ENCODE measurements around the gene ABCA7.

ABCA7 gene, protein sequence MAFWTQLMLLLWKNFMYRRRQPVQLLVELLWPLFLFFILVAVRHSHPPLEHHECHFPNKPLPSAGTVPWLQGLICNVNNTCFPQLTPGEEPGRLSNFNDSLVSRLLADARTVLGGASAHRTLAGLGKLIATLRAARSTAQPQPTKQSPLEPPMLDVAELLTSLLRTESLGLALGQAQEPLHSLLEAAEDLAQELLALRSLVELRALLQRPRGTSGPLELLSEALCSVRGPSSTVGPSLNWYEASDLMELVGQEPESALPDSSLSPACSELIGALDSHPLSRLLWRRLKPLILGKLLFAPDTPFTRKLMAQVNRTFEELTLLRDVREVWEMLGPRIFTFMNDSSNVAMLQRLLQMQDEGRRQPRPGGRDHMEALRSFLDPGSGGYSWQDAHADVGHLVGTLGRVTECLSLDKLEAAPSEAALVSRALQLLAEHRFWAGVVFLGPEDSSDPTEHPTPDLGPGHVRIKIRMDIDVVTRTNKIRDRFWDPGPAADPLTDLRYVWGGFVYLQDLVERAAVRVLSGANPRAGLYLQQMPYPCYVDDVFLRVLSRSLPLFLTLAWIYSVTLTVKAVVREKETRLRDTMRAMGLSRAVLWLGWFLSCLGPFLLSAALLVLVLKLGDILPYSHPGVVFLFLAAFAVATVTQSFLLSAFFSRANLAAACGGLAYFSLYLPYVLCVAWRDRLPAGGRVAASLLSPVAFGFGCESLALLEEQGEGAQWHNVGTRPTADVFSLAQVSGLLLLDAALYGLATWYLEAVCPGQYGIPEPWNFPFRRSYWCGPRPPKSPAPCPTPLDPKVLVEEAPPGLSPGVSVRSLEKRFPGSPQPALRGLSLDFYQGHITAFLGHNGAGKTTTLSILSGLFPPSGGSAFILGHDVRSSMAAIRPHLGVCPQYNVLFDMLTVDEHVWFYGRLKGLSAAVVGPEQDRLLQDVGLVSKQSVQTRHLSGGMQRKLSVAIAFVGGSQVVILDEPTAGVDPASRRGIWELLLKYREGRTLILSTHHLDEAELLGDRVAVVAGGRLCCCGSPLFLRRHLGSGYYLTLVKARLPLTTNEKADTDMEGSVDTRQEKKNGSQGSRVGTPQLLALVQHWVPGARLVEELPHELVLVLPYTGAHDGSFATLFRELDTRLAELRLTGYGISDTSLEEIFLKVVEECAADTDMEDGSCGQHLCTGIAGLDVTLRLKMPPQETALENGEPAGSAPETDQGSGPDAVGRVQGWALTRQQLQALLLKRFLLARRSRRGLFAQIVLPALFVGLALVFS (N-terminal part only)
- 5.5 to 213 (median 133) reads per million in 3 experiments for total RNA-seq

DNA sequence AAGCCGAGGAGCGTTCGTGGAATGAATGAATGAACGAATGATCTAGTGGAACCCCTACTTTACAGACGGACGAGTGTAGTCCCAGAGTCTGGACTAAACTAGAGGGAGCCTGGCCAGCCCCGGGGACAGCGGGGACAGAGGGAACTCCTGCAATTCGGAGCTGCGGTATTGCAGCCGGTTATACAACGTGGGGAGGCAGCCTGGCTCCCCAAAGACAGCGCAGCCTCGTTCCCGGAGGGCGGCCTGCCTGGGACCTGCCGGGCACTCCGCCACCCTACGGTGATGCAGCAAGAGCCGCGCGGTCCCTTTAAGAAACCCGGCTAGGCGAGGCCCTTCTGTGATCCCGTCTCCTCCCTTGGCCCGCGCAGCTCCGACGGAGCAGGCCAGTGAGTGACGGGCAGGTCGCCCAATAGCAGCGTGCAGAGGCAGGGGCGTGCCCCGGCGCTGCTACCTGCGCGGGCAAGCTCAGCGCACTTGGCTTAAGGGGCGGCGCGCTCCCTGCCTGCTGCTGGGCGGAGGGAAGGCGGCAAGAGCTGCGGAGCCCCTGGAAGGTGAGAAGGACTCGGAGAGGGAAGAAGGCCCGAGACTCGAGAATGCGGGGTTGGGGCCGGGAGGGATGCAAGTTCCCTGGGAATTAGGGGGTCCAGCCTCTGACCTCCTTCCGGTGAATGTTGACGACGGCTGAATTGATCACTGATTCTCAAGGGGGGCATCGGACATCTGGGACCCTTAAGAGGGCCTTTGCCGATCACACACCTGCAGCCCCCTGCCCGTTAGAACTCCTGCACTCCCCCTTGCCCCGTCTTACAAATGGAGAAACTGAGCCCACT, at the start of gene ABCA7:
TSS of gene ABCA7 (plus strand) at position 462 of the 830 bp plus-strand sequence. CDS start 1,255 bp downstream, outside the sequence.
- DNase-seq: peak; percentile 98

DNA sequence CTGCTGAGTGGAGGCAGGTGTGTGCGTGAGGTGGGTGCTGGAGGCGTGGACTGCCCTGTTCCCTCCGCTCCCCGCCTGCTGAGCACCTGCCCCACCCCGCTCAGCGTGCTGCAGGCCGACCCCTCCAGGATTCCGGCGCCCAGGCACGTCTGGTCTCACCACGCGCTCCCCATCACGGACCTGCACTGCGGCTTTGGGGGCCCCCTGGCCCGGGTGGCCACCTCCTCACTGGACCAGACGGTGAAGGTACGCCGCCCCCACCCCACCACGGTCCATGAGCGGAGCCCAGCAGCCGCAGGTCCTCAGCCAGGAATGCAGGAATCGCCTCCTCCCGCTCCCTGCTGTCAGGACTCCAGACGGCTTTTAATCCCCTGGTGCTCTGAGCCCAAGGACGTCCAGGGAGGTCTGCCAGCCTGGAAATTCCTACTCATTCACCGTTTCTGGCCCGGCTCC, 49.8 kb upstream of the ABCA7 start:
- no peak for DNase-seq

DNA sequence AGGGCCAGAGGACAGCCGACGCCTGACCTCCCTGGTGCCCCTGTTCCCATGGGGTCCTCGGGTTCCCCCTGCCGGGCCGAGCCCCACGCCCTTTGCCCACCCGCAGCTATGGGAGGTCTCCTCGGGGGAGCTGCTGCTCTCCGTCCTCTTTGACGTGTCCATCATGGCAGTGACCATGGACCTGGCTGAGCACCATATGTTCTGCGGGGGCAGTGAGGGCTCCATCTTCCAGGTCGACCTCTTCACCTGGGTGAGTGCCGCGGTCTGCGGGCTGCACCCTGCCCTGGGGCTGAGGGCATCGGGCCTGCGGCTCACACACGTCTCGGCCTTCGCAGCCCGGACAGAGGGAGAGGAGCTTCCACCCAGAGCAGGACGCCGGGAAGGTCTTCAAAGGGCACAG, 49.2 kb upstream of the ABCA7 start:
- no peak for DNase-seq

DNA sequence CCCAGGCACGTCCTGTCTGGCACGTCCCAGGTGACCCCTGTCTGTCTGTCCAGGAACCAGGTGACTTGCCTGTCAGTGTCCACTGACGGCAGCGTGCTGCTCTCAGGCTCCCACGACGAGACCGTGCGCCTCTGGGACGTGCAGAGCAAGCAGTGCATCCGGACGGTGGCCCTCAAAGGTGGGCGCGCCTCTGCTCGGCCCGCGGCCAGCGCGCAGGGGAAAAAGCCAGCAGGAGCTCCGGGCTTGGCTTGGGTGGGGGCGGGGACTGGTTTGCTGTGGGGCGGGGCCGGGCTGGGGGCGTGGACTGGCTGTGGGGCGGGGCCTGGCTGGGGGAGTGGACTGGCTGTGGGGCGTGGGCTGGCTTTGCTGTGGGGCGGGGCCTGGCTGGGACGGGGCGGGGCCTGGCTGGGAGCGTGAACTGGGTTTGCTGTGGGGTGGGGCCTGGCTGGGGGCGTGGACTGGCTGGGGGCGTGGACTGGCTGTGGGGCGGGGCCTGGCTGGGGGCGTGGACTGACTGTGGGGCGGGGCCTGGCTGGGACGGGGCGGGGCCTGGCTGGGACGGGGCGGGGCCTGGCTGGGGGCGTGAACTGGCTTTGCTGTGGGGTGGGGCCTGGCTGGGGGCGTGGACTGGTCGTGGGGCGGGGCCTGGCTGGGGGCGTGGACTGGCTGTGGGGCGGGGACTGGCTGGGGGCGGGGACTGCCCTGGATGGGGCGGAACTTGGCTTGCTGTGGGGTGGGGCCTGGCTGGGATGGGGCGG, 48.6 kb upstream of the ABCA7 start:
- DNase-seq: peak; percentile 42

DNA sequence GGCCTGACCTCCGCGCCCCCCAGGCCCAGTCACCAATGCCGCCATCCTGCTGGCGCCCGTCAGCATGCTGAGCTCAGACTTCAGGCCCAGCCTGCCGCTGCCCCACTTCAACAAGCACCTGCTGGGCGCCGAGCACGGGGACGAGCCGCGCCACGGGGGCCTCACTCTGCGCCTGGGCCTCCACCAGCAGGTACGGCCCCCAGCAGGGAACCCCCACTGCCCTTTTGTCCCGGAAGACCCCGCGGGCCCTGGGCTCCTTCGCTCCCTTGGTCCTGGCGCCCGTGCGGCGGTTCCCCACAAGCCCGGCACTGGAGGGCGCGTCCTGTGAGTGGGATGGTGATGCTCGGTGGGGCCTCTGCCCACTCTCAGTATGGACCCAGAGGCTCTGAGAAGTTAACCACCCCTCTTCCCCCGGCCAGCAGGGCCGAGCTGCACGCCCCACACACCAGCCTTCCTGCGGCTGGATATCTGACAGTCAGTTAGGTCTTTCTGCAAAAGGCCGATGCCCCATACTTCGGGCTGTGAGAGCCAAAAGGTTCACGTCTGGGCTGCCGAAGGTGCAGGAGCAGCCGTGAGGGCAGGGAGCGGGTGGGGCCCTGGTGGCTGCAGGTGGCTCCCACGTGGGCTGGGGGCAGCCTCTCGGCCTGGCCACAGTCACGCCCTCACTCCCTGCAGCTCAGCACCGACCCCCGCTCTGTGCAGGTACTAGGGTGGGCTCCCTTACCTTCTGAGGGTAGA, 47.8 kb upstream of the ABCA7 start:
- DNase-seq: no peak

DNA sequence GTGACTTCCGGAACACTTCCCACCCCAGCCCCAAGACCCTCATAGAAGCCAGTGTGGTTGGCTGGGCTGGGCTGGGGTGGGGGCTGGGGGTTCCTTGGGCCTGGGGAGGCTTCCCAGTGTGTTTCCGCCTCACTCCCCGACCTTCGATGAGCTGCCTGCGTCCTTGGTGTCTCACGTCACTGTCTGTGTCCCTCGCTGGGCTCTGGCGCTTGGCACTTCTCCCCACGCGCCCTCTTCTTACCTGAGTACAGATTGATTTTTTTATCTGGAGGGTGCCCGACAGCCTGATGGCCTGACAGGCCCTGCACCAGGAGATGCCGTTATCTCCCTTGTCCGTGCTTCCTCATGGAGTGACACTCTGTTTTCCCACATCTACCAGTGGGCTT, 47.2 kb upstream of the ABCA7 start:
- no peak for DNase-seq

DNA sequence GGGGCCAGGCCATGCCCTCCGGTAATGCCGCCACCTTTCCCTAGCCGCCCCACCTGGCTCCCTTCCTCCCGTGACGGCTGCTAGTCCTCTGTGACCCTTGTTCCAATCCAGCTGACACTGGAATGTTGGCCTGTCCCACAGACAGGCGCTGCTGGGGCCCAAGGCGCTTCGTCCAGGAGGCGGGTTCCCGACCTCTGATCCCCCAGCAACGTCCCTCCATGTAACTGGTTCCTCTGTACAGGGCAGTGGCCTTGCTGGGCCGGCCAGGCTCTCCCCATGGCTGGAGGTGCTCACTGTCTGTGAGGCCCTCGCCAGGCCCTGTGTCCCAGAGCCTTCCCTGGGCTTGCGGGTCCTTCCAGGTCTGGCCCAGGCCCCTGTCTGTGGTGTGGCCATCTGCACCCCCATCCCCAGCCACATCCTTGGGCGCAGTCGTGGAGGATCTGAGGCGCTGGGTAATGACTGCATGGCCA, 46.5 kb upstream of the ABCA7 start:
- no peak for DNase-seq

DNA sequence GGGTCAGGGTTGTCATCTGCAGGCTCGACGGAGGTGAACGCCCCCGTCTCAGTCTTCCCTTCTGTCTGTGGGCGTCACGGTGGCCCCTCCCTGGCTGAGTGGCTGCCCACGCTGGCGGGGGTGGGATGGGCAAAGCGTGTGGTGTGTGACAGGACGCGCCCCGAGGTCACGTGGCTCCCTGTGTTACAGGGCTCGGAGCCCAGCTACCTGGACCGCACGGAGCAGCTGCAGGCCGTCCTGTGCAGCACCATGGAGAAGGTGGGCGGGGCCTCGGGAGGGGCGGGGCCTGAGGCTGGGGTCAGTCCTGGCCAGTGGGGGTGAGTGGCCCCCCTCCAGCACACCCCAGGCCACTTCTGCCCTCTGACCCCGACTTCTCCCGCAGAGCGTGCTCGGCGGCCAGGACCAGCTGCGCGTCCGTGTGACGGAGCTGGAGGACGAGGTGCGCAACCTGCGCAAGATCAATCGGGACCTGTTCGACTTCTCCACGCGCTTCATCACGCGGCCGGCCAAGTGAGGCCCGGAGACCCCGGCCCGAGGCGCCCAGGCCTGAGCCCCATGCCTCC, 46.0 kb upstream of the ABCA7 start:
- DNase-seq: no peak

DNA sequence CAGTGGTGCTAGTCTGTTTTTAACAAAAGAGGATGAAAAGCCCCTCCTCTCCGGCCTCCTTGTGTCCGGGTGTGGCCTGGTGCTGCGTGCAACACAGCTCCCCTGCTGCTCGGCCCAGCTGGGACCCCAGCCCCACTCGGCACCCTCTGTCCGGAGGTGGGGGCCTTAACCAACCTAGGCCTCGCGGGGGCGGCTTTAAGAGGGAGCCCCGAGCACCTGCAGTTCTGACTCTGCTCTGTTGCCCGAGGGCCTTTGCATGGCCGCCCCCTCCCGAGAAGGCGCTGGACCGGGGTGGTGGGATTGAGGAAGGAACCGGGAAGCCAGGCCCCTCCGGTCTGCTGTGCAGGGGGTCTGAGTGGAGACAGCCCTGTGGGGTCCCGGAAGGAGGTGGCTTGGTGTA, 45.4 kb upstream of the ABCA7 start:
- no peak for DNase-seq

DNA sequence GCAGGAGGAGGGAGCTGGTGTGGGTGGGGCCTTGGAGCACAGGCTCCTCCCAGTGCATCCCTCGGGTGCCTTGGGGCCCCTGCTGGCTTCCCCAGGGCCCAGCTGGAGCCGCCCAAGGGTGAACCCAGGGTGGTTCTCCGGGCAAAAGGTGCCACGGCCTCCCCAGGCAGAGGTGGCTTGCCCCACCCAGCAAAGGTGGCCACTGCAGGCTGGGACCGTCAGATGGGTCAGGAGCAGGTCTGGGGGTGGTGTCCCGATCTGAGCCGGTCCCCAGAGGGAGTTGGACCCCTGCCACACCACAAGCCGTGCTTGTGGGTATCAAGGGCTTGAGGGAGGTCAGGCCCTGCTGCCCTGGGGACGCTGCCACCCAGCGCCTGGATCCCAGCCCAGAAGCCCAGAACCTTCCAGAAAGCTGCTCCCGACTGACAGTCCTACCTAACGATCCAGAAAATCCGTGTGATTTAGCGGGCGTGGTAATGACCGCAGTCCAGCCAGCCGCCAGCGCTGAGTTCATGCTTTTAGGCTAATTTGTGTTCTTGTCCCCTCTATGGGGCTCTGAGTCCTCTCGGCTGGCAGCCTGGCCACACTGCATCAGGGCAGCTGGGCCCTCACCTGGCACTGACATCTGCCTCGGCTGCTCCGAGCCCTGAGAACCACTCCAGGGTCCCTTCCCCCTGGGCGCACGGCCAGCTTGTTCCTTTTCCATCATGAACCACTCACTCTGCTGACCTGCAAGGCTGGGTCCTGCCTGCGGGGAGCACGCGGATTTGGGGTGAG, 44.7 kb upstream of the ABCA7 start:
- no peak for DNase-seq

DNA sequence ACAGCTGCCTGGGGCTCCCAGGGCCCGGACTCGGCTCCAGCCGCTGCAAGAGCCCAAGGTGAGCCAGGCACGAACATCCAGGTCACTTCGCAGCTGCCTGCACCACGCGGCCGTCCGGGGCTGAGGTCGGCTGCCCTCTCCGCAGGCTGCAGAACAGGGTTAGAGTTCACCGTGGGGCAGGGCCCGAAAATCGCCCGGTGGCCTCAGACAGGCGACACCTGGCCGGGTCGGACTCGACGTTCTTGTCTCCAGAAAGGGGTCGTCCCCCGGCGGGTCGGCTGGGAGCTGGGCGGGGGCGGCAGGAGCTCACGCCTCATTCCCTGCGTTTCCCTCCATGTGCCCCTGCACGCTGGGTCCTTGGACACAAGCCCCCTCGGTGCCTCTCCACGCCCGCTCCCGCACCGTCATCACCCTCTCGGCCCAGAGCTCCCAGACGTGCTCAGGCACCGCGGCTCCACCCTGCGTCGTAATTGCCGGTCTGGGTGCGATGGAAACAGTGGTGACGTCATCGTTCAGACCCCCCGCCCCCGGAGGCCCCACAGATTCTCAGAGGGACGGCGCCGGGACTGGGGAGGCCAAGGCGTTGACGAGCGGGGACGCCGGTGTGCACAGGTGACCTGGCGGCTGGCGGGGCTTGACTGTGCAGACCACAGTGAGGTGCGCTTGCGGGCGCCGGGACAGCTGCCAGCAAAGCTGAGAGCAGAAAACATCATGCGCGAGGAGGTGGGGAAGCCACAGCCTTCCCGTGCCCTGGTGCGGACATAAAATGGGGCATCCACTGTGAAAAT, 43.7 kb upstream of the ABCA7 start:
- peak; percentile 89 for DNase-seq

DNA sequence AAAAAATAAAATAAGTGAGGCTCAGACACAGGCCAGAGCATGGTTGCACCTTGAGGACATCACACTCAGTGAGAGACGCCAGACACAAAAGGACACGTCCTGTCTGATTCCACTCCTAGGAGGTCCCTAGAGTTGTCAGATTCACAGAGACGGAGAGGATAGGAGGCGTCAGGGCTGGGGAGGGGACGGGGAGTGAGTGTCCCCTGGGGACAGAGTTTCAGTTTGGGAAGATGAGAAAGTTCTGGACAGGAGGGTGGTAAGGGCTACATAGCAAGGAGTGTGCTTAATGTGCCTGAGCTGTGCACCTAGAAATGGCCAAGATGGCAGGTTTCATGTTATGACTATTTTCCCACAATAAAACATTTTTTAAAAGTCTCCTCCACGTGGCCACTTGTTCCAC, 41.8 kb upstream of the ABCA7 start:
- DNase-seq: no peak

DNA sequence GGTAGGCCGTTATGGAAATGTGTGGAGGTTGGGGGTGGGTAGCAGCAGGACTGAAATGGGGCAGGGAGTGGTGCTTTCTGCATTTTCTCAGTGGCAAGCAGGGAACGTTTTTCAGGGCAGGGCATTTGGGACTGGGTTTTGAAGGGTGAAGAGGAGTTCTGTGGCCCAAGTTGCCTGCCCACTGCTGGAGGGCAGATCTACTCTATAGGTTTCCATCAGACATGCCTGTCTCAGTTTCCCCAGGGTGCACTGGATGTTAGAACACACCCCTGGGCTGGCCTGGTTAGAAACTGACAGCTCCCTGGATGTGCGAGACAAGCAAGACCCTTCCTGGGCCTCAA, 40.6 kb upstream of the ABCA7 start:
- DNase-seq: no peak

DNA sequence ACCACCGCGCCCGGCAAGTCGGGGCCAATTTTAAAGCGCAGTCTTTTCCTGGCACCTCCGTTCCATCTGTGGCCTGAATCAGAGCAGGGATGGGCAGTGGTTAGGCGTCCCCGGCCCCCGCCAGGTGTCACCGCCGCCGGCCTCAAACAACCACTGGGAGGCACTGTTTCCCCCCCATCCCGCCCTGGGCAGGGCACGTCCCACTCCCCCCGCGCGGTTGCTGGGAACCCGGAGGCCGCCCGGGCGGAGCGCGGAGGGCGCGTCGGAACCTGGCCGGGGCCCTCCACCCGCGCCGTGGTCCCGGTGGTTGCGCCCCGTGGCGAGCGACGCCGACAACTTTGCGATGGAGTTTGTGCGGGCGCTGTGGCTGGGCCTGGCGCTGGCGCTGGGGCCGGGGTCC, 39.8 kb upstream of the ABCA7 start, which contains the start of gene GRIN3B:
TSS of gene GRIN3B (plus strand) at position 325 of the 400 bp plus-strand sequence. CDS start at position 344, 19 bp downstream.
- DNase-seq: peak; percentile 39

DNA sequence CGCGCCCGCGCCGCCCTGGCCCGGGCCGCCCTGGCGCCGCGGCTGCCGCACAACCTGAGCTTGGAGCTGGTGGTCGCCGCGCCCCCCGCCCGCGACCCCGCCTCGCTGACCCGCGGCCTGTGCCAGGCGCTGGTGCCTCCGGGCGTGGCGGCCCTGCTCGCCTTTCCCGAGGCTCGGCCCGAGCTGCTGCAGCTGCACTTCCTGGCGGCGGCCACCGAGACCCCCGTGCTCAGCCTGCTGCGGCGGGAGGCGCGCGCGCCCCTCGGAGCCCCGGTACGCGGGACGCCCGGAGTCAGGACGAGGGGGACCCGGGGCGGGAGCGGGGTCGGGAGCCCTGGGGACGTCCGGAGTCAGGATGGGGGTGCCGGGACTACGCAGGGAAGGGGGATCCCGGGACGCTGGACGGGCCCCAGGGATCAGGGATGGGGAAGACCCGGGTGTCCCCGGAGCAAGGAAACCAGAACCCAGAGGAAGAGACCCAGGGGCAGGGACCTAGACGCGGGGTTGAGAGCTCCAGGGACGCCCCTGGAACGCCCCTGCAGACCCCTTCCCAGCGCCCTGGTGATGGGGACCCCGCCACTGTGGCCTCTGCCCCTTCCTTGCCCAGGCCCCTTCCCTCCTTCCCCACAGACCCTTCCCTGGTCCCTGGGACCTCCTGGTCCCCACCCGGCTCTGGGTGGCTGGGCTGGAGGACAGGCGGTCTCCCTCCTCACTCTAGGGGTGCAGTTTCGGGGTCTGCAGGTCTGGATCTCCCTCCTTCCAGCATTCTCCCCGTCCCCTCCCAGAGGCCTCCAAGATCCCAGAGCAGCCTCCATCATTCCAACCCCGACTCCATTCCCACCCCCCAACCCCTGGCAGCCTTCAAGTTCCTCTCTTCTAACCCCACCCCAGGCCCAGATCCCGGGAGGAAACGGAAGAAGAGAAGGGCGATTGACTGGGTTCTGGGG, 39.0 kb upstream of the ABCA7 start:
- DNase-seq: no peak

DNA sequence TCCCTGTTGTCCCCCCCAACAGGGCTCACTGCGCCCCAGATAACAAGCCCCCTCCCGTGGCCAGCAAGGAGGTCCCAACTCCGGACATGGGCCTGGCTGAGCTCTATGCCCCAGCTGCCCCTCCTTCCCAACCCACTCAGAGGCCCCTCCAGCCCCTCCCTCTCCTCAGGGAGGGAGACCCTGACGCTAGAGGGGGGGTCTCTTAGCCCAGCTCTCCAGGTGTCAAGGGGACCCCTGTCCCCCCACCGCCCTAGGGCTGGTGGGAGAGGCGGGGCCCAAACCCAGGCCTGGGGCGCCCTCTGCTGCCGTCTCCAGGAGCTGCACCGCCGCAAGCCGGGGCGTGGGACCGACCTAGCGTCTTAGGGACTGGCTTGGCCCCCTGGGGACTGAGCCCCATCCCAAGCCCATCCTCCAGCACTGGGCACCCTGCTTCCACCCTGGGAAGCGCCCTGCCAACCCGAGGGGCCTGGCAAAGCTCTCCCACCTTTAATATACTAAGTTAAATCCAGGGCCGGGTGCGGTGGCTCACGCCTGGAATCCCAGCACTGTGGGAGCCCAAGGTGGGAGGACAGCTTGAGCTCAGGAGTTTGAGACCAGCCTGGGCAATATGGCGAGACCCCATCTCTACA, 38.3 kb upstream of the ABCA7 start:
- peak; percentile 55 for DNase-seq

DNA sequence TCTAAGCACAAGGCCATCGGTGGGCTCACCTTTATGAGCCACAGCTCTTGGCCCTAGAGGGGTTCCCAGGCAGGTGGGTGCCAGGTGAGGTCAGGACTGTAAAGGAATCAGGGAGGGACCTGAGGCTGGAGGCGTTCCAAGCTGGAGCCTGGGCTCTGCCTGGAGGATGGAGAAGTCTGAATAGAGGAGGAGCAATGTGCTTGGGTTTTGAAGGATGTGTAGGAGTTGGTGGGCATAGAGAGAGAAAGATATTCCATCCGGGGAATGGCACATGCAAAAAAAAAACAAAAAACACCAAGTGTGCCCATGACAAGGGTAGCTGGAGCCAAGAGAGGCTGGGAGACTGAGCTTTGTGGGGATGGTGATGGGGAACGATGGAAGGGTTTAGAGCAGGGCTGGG, 37.3 kb upstream of the ABCA7 start:
- DNase-seq: no peak

All from central memory CD4-positive, alpha-beta T cell (primary cell).